Epithelial cell of proximal tubule (primary cell): ENCODE results near the gene PRKAR1B. TPM values are rescaled to one million over a fixed set of nuclear protein-coding genes. Genes with fewer than 3 reads are reported as not detected.

Experiments
- DNase-seq: peaks from one replicate; pipeline ENCODE4 v3.0.0-alpha.2; 2011; ENCODE audit warnings: low read depth
- H3K4me3 ChIP-seq: 2 replicates; pipeline ENCODE4 v1.5.1; 2011; ENCODE audit warnings: low read depth, mild to moderate bottlenecking, low read length
- total RNA-seq: library from RNA; depleted of rRNA; stranded (reverse); fragments of >200 nt; gene quantifications from 2 replicates; pipeline ENCODE4 v1.2.3, GENCODE V29; 2015
- TF ChIP-seq, protein P1 (sequence below): conservative IDR thresholded peaks from 2 replicates; pipeline ENCODE4 v1.5.1; 2012; ENCODE audit warnings: low read depth, mild to moderate bottlenecking, low read length

The PRKAR1B gene
- total RNA-seq, 1 donor from 2014 or later: 12.2 TPM

DNA sequence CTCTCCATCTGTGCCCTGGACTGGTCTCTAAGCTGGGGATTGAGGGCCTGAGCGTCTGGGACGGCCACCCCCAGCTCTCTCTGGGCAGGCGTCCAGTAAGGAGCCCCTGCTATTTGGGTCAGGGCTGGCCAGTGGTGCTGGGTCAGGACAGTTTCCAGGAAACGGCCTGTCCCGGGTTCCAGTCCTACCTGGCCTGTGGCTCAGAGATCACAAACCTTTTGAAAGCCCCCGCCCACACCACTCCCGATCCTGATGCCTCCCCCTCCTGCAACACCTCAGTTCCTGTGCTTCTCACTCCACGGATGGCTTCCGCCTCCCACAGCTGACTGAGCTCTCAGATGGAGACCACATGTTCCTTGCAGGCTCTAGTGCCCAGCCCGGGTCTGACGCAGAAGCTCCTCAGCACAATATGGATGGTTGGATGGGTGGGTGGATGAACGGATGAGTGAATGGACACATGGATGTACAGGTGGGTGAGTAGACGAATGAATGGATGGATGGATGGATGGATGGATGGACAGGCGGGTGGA, 115.7 kb downstream of the PRKAR1B start:
- TF ChIP-seq, protein P1, sequence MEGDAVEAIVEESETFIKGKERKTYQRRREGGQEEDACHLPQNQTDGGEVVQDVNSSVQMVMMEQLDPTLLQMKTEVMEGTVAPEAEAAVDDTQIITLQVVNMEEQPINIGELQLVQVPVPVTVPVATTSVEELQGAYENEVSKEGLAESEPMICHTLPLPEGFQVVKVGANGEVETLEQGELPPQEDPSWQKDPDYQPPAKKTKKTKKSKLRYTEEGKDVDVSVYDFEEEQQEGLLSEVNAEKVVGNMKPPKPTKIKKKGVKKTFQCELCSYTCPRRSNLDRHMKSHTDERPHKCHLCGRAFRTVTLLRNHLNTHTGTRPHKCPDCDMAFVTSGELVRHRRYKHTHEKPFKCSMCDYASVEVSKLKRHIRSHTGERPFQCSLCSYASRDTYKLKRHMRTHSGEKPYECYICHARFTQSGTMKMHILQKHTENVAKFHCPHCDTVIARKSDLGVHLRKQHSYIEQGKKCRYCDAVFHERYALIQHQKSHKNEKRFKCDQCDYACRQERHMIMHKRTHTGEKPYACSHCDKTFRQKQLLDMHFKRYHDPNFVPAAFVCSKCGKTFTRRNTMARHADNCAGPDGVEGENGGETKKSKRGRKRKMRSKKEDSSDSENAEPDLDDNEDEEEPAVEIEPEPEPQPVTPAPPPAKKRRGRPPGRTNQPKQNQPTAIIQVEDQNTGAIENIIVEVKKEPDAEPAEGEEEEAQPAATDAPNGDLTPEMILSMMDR: no peak
- H3K4me3 ChIP-seq: no peak overlapping the region
- no peak for DNase-seq

DNA sequence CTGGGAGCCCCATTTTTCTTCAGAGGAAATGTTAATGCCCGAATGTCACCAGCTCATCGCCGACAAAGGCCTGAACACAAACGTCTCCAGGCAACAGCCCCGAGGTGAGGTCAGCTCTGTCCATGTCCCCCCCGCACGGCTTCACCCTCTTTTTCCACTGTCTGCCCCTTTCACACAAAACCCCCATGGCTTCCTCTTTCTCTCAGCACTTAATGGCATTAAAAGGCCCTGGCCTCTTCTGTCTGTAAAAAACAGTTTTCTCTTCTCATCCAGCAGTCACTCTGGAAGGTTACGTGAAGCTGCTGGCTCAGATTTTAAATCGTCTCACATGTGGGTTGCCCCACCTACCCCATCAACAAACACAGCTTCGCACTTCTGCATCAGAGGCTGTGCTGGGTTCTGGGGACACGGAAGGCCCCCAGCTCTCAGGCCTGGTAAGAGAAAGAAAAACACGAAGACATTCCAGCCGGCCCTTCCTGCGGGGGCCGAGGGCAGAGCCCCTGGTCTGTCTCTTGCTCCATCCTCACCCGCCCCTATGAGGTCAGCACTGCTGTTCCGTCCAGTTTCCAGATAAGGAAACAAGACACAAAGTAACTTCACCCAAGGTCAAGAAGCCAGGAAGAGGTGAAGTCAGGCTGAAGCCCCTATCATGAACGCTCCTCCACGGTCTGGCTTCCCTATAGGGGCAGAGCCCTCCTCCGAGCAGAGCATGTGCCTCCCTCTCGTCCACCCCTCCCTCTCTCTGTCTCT, 116.4 kb downstream of the PRKAR1B start:
- DNase-seq: no peak
- TF ChIP-seq, protein P1: no peak
- H3K4me3 ChIP-seq: no peak overlapping the region

DNA sequence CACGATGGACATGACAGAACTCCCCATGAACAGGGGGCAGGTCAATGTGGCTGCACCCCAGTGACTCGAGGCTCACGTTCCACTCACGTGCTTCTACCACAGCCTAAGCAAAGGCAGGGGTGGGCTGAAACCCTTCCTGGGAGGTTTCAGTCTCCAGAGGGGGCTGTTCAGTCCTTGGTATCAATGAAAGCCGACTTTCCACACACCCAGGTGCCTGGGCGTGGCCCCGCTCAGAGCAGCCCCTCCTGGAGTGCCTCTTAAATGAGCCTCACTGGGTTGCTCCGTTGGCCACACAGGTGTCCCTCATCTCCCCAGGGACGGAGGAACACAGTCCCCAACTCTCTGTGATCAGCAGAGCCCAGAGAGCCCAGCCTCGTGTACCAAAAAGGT, 116.9 kb downstream of the PRKAR1B start:
- TF ChIP-seq, protein P1: no peak
- DNase-seq: no peak
- H3K4me3 ChIP-seq: no peak overlapping the region

DNA sequence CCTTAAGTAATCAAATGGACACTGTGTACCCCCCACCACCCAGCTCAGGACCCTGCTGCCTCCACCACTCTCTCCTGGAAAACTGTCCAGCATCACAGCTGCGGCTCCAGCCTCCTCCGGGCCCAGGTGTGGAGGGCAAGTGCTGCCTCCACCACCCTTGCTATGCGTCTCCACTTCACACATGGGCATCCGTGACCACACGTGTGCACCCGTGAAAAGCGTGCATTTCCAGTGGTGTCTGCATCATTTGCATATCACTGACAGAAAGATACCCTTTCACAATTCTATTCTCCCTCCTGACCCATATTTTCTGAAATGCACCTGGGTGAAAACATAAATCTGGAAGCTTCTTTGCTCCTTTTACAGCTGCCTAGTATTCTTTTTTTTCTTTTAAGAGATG, 117.7 kb downstream of the PRKAR1B start:
- no peak for DNase-seq
- H3K4me3 ChIP-seq: no peak overlapping the region
- TF ChIP-seq, protein P1: no peak

DNA sequence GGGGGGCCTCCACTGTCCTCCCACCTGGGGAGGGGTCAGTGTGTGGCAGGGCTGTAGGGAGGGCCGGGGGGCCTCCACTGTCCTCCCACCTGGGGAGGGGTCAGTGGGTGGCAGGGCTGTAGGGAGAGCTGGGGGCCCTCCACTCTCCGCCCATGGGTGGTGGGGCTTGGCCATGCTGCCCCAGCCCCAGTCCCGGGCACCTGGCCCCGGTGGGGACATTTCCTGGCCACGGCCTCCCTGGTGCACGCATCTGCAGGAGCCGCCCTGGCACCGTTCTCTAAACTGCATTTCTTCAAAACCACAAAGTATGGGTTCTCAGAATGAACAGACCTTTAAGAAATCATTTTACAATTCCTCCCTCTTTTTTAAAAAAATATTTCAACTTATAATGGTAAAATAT, 118.1 kb downstream of the PRKAR1B start:
- DNase-seq: no peak
- H3K4me3 ChIP-seq: no peak overlapping the region
- TF ChIP-seq, protein P1: no peak

DNA sequence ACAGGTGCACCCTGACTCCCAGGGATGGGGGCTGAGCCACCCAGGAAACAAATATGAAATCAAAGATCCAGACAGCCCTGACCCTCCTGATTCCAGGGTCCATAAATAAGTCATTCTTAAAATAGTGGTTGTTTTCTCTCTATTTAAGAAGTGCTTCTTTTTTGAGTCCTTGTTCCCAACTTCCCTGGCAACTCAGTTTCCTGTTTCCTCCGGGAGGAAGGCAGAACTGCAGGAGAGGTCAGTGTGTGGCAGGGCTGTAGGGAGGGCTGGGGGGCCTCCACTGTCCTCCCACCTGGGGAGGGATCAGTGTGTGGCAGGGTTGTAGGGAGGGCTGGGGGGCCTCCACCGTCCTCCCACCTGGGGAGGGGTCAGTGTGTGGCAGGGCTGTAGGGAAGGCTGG, 118.7 kb downstream of the PRKAR1B start:
- TF ChIP-seq, protein P1: no peak
- no peak for DNase-seq
- no peak overlapping the region for H3K4me3 ChIP-seq

DNA sequence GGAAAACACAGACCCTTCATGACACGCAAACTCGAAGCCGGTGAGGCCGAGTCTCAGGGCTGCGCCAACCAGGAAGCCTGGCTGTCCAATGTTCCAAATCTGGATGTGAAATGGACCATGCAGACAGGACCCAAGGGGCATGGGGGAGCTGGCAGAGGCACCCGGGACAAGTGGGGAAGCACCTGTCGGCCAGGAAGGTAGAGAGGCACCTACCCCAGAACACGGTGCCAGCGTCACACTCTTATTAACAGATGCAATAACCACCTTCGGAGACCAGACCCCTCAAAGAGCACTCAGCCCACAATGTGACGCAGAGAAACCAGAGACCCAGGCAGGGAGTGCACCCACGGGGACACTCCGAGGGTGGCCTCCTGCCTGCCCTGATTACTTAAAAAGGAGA, 119.1 kb downstream of the PRKAR1B start:
- TF ChIP-seq, protein P1: no peak
- no peak overlapping the region for H3K4me3 ChIP-seq
- DNase-seq: no peak
